GM20000 (cell line): ENCODE measurements around the gene MTPN.

Source experiments
- DNase-seq: peaks from one replicate; pipeline ENCODE4 v3.0.0; 2012; ENCODE audit warnings: low spot score
- CTCF ChIP-seq: IDR thresholded peaks from 2 replicates; pipeline ENCODE4 v1.5.1; 2012; ENCODE audit warnings: mild to moderate bottlenecking, control low read depth; ENCODE audit errors: extremely low read depth, missing control alignments

MTPN gene

GRCh38 chr7:135925210-135925609, 51.9 kb downstream of the MTPN start:
- DNase-seq, result no peak
- TF ChIP-seq CTCF, result no peak

GRCh38 chr7:135924302-135924701, 52.9 kb downstream of the MTPN start:
- no peak for TF ChIP-seq CTCF
- DNase-seq, result no peak

GRCh38 chr7:135922263-135922662, 54.9 kb downstream of the MTPN start:
- DNase-seq, result no peak
- no peak for TF ChIP-seq CTCF

GRCh38 chr7:135920478-135920877, 56.7 kb downstream of the MTPN start:
- TF ChIP-seq CTCF, result no peak
- DNase-seq, result no peak

GRCh38 chr7:135919071-135919841, 57.9 kb downstream of the MTPN start:
- no peak for DNase-seq
- no peak for TF ChIP-seq CTCF

GRCh38 chr7:135918134-135918533, 59.0 kb downstream of the MTPN start:
- DNase-seq, result no peak
- no peak for TF ChIP-seq CTCF

GRCh38 chr7:135917721-135918120, 59.4 kb downstream of the MTPN start:
- DNase-seq, result no peak
- no peak for TF ChIP-seq CTCF
